Effector CD4-positive, alpha-beta T cell (primary cell): Measurements from ENCODE around the gene MXI1.
"Not testable (repeated sequence)": the region's sequence is repeated elsewhere in the genome, so short reads cannot be mapped to it uniquely, and the experiment has no call there.

ENCODE experiments used
- DNase-seq: peaks from one replicate; pipeline ENCODE4 v3.0.0-alpha.2; 2020

Gene MXI1

DNA sequence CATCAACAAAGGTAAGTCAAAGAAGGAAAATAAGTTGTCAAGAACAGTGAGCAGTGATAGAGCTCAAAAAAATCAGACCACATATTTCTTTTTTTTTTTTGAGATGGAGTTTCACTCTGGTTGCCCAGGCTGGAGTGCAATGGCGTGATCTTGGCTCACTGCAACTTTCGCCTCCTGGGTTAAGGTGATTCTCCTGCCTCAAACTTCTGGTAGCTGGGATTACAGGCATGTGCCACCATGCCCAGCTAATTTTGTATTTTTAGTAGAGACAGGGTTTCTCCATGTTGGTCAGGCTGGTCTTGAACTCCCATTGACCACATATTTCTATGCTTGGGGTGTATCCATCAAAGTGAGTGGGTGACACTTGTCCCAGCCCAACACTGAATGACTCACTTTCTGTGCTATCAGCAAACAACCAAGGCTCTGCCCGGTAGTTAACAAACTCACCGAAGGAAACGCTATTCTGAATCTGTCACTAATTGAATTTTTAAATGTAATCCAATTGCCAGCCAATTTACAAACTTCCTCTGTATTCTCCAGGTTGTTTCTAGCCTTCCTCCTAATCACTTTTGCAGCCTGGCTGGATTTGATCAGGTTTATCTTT lies 116.9 kb downstream of the MXI1 start:
- DNase-seq: no peak

DNA sequence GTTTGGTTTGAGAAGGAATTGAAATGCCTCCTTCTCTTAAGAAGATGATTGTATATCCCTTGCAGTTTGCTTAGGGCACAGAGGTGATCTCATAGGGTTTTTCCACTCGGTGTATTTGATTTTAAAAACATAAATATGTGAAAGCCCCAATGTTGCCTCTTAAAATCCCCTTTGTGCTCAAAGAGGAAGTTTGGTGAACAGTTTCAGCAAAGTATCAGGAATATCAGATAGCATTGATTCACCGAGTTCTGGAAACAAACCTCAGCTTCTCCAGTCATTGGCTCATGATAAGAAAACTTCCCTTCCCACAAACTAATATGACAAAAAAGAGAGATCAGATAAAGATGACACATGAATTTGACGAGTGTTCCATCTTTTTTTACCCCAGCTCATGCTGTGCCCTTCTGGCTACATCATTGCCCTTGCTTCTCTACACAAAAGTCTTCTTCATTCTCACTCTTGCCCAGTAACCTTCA lies 117.4 kb downstream of the MXI1 start:
- no peak for DNase-seq

DNA sequence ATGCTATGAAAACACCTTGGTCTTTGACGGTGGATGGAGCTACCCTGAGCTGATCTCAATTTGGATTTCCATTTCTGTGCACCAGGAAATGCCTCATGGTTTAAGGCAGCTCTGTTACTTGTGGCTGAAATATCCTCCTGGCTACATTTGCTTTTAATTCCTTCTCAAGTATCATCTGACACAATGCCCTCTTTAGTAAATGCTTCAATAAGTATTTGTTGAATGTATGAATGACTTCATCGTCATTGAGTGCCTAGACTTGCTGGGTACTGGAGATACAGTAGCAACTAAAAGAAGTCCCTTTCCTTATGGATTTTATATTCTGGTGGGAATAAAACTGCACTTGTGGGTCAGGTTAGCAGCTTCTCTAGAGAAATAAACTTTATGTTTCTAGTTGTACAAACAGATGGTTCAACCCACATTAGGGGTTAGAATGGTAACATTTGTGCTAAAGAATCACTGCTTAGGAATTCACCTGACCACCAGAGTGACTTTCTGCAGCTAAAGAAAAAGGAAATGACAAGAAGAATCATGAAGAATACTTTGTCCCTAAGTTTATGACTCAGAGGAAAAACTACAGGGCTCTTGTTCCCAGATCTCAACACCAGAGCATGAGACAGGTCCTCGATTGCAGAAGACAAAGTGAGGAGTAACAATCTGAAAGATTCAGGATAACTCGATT lies 119.1 kb downstream of the MXI1 start:
- DNase-seq: no peak

DNA sequence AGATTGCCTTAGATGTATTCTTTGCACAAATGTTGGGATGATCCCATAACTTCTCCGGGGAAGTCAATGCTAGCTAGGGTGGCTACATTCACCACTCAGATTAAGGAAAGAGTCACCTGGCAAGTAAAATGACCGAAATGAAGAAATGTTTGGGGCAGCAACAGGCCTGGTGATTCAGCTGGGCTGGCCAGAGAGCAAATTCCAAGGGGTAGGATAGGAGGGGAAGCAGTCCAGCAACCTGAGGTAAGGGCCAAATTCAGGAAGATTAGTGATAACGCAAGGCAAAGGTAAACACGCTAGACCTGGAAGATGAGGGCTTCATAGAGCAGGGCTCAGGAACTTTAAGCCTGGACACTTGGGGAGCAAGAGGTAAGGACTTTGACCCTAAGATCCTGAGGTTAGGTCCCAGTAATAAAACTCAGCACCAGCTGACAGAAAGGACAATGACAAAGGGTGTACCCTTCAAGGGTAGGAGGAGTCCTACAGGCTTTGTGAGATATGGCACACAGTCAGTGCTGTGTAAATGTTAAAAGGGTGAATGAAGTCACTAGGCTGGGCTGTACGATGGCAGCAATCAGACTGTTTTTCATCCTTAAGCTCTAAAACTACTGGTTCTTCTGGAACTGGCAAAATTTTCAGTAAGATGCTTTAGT lies 120.0 kb downstream of the MXI1 start:
- DNase-seq: no peak

DNA sequence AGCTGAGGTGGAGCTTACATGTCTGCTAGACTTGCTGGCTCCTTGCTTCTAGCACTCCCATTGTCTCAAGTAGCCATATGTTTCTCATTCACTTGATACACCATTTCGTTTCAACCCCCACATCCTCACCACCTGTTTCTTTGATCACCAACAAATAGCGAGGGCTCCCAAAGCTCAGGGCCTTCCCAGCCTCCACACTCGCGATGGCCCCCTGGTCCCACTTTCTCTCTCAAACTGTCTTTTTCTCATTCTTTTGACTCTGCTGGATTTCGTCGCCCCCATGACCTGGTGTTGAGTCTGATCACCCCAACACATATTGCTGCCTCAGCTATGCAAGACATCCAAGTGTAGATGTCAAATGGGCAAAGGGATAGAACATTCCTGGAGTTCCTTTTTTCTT lies 123.3 kb downstream of the MXI1 start:
- no peak for DNase-seq

DNA sequence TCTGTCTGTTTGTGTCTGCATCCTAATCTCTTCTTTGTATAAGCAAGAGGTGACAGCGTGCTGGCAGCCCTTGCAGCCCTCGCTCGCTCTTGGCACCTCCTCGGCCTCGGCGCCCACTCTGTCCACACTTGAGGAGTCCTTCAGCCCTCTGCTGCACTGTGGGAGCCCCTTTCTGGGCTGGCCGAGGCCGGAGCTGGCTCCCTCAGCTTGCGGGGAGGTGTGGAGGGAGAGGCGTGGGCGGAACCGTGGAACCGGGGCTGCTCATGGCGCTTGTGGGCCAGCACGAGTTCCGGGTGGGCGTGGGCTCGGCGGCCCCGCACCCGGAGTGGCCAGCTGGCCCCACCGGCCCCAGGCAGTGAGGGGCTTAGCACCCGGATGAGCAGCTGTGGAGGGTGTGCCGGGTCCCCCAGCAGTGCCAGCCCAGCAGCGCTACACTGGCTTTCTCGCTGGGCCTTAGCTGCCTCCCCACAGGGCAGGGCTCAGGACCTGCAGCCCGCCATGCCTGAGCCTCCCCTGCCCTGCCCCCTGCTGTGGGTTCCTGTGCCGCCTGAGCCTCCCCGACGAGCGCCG lies 123.9 kb downstream of the MXI1 start:
- DNase-seq: not testable (repeated sequence)

DNA sequence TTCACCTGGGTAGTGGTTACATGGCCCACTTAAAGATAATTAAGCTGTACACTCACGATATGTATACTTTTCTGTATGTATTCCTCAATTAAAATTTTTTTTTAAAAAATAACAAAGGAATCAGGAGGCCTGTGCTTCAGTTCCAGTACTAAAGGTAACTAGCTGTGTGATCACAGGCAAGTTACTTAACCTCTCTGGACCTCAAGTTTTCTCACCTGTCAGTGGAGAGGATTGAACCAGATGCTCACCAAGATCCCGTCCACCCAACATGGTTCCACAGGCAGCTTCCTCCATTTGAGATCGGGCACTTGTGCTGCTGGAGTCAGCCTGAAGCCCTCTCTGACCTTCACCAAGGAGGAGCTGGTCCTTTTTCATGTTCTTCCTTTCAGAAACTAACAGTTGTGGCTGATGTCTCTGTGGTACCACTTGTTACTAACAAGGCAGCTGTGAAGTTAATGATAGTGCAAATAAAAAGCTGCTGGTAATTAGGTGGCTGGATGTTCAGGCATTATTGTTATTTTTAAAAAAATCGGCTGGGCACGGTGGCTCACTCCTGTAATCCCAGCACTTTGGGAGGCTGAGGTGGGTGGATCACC lies 126.8 kb downstream of the MXI1 start:
- DNase-seq: no peak

- DNase-seq: no peak
Measured at GRCh38 chr10:110335314-110336064, 128.1 kb downstream of the MXI1 start.

DNA sequence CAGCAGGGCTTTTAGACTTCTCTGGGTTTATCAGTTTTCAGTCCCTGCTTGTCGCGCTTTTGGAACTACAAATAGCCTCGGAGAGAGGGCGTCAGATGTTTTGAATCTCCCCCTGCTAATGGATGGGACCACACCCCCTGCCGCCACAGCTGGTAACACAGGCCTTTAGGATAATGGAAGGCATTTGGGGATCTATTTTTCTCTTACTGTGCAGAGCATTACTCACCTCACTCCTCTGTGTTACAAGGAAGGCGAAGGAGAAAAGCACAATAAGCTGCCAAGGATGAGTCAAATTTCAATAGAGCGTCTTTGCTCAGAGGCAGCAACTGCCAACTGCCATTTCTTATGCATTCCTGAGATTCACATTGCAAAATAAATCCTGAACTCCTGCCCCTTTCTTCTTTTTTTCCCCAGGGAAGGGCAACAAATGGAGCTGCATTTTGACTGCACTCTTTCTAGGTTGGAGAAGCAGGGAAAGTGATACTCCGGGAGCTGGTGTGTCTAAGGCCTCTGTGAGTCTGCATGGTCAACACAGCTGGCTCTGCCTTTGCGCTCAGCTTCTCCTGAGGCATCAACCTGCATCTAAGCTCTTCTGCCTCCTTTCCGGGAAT lies 128.8 kb downstream of the MXI1 start:
- no peak for DNase-seq
